Embryonic facial prominence (tissue), 1 donor: ENCODE measurements around the gene AHR.
"Not testable (repeated sequence)": the region's sequence is repeated elsewhere in the genome, so short reads cannot be mapped to it uniquely, and the experiment has no call there.

ENCODE experiments used
- DNase-seq: peaks from one replicate; pipeline ENCODE4 v3.0.0-alpha.2; 2016; ENCODE audit errors: extremely low spot score

The AHR gene

GRCh38 chr7:17376595-17376994 is 78.1 kb downstream of the AHR start:
- DNase-seq: no peak

- peak; percentile 21 for DNase-seq
Measured at GRCh38 chr7:17380736-17381662, 82.5 kb downstream of the AHR start.

GRCh38 chr7:17382408-17383354 is 84.2 kb downstream of the AHR start:
- not testable (repeated sequence) for DNase-seq

- no peak for DNase-seq
Measured at GRCh38 chr7:17384400-17384799, 85.9 kb downstream of the AHR start.

GRCh38 chr7:17385612-17386011 is 87.2 kb downstream of the AHR start:
- no peak for DNase-seq

GRCh38 chr7:17390392-17390791 is 91.9 kb downstream of the AHR start:
- DNase-seq: no peak

- DNase-seq: no peak
Measured at GRCh38 chr7:17391366-17391765, 92.9 kb downstream of the AHR start.

- no peak for DNase-seq
Measured at GRCh38 chr7:17392846-17393245, 94.4 kb downstream of the AHR start.

- not testable (repeated sequence) for DNase-seq
Measured at GRCh38 chr7:17394563-17394962, 96.1 kb downstream of the AHR start.
